ENCODE data around the gene RAP1A.
"Not testable (repeated sequence)": the region's sequence is repeated elsewhere in the genome, so short reads cannot be mapped to it uniquely, and the experiment has no call there.

RAP1A gene

DNA sequence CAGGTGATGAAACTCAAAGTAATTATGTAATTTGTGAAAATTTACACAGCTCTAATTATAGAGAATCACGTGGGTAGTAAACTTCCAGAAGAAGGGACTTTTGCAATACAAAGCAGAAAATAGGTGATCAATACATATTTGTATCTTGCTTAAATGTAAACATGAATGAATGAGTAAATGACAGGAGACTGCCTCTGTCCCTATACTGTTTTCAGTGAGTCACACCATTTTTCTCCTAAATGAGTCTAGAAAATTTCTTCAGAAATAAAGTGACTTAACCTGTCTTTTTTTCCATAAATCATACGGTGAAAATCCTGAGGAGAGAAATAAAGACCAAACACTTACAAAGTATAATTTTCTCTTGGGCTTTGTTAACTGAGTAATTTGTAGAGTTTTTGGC lies 11.9 kb downstream of the RAP1A start:
- DNase-seq: no peak

DNA sequence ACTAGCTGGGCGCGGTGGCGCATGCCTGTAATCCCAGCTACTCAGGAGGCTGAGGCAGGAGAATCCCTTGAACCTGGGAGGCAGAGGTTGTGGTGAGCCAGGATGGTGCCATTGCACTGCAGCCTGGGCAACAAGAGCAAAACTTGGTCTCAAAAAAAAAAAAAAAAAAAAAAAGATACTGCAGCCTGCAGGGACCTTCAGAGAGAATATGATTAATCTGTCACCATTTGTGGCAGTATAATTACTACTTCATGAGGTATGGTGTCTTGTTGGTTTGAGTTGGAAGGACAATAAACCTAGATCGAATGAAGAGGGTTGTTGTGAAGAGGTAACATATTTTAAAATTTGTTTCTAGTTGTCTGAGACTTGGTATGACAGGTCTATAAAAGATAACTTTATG lies 13.2 kb downstream of the RAP1A start:
- DNase-seq: not testable (repeated sequence)

DNA sequence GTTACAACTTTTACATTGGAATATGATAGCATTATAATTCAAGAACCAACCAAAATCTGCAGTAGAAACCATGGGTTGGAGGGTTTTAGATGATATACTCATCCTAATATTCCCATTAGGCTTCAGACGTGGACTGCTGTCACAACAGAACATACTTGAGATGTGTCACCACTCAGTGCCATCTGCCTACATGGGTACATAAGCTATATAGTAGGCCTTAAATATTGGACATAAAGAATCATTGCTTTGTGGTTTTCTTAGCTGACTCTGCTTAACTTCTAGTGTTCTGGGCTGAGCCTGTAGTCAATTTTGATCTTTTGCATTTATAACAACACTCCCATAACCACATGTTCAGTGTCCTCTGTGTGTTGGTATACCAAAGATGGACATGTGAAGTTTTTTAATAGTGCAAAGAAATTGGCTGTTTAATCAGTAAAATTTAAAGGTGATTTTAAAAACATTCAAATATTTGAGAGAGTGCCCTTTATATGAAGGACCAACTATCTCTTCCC lies 14.2 kb downstream of the RAP1A start:
- no peak for DNase-seq

DNA sequence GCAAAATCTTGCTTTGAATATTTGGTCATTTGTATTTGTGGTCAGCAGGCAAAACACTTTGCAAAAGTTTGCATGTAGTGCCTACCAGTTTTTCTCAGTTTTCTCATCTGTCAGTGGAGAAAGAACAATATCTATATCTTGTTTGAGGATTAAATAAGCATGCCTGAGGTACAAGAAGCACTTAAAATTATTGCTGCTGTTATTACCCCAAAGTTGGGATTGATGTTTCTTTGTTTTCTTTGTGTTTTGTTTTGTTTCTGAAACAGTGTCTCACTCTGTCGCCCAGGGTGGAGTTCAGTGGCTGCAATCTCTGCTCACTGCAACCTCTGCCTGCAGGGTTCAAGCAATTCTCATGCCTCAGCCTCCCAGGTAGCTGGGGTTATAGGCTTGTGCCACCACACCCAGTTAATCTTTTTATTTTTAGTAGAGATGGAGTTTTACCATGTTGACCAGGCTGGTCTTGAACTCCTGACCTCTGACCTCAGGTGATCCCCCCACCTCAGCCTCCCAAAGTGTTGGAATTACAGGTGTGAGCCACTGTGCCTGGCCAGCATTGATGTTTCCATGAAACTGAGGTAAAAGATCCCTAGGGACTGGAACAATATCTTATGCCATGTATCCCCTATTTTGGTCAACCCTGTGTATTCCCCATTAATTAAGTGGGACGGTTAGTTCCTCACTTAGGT lies 15.9 kb downstream of the RAP1A start:
- DNase-seq: no peak

DNA sequence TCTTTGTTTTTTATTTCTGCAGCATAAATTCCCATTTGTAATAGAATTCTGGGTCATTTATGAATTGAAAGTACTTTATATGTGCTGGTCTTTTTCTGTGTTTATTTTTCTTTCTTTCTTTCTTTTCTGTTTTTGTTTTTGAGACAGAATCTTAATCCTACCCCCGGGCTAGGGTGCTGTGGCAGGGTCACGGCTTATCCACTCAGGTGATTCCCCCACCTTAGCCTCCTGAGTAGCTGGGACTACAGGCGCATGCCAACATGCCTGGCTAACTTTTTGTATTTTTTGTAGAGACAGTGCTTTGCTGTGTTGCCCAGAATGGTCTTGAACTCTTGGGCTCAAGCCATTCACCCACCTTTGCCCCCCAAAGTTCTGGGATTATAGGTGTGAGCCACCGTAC lies 18.7 kb downstream of the RAP1A start:
- DNase-seq: no peak

DNA sequence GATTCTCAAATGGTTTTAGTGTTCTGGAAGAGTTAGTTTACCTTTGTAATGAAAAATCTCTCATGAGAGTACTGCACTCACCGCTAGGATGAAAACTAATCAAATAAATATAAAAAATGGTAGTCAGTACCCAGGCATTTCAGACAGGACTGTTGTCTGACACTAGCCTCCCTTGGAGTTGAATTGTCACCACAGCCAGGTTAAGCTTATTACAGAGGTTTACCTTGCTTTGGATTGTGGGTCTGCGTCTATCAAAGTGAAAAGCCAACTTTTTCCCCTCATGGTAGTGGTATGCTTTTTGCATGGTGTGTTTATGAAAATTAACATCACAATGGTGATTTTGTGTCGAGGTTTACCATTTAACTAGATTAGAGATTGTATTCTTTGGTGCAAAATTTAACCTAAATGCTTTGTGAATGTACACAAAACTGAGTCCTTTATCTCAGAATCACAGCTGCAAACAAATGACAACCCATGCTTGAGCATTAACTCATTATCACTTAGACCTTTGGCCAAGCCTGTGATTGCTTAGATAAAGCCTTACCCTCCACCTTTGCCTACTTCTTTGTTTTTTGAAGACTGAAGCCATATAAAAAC lies 20.1 kb downstream of the RAP1A start:
- no peak for DNase-seq

DNA sequence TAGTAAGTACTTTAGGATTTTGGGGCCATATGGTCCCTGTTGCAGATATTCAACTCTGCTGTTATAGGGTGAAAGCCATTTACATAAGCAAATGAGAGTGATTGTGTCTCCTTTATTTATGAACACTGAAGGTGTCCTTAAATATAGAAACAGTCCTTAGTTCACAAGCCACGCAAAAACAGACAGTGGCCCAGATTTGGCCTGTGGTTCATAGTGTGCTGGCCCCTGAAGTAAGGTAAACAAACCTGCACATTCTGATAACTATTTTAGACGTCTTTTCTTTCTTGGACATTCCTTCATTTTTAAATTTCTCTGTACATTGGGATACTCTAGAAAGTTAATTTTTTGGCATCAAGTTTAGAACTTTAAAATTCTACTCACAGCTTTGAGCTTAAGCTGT lies 23.5 kb downstream of the RAP1A start:
- DNase-seq: no peak

DNA sequence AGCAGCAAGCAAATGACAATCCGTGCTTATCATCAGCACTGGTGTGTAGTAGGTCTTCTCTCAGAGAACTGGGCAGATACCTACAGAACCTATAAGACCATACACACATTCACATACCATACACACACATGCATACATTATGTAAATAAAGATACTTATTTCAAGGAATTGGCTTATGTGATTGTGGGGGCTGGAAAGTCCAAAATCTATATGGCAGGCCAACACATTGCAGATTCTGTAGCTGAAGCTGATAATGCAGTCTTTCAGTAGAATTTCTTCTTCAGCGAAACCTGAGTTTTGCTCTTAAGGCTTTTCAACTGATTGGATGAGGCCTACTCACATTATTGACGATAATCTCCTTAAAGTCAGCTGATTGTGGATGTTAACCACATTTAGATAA lies 24.1 kb downstream of the RAP1A start:
- no peak for DNase-seq

DNA sequence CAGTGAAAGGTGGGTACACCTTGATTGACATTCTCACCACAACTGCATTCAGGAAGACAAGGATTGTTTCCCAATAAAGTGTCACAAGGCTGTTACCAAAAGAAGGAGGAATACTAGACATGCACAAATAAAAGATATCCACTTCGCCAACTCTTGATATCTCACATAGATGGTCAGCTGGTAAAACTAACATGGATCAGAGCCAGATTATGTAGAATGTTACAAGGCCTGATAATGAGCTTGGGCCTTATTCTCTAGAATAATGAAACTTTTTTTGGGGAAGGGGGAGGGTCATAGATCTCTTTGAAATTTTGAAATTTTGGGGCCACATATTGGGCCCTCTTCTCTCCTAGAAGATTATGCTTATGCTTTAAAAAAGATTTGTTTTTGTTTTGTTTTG lies 24.9 kb downstream of the RAP1A start:
- DNase-seq: no peak

DNA sequence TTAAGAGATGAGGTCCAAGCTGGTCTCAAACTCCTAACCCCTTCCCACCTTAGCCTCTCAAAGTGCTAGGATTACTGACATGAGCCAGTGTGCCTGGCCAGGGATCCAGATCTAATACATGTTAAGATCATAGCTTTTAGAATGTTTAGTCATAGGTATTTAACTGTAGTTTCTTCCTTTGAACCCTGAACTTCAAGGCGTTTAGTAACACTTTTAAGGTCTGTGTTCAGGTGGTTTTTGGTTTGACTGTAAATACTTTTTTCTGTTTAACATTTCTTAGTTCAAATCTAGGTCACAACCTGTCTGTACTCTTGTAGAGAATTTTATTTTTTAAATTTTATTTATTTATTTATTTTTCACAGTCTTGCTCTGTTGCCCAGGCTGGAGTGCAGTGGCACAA lies 28.1 kb downstream of the RAP1A start:
- no peak for DNase-seq

DNA sequence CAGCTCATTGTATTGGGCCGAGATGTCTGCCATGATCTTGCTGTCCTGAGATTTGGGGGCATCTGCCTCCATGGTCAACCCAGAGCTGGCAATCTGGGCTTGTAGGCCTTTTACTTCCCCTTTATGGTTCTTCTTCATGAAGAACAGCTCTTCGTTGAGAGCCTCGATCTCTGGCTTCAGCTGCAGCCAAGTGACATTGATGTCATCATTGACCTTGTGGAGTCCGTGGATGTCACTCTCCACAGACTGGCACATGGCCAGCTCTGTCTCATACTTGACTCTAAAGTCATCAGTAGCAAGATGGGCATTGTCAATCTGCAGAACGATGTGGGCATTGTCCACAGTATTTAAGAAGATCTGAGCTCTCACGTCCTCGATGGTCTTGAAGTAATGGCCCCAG lies 29.2 kb downstream of the RAP1A start:
- no peak for DNase-seq

DNA sequence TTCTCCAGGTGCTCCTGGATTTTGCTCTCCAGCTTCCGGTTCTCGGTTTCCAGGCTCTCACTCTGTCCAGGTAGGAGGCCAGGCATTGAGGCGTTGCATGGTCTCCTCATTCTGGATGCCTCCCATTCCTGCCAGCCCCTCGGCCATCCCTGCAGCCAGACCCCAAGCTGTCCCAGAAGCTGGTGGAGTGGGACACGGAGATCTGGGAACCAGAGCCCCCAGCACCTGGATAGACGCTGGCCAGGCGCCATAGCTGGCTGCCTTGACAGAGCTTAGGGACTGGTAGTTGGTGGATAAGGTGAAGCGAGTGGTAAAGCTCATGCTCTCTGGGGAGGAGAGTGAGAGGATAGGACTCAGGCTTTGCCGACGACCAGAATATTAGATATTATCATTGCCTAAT lies 29.6 kb downstream of the RAP1A start:
- DNase-seq: no peak

DNA sequence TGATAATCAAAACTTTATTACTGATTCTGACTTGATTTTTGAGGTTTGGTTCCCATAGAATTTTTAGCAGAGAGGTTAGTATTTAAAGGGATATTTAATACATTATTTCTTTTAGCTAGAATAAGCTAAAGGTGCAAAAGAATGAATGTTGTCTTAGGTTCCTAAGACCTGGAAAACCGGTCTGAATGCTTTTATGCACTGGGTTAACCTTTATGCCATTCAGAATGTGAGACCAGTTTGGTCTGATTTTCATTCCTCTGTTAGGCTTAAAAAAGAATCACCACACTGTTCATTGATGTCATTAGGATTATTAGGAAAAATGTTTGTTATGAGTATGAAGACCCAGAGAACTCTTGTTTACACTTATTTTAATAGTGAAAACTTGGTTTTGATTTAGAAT lies 30.1 kb downstream of the RAP1A start:
- no peak for DNase-seq

DNA sequence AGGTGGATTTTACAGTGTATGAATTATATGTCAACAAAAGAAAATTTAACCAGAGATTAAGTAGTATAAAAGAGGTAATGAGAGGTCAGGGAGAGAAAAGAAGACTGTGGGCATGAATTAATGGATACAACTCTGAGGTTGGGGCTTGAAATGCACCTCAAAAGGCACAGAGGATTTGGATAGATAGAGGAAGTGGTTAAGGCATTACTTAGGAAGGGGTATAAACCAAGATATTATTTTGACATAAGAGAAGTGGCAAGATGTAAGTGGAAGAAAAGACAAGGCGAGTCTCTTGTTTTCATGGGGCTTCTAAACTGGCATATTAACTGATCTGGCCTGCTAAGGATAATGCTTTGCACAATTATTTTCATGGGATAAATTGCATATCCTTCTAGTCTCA lies 34.1 kb downstream of the RAP1A start:
- DNase-seq: no peak

DNA sequence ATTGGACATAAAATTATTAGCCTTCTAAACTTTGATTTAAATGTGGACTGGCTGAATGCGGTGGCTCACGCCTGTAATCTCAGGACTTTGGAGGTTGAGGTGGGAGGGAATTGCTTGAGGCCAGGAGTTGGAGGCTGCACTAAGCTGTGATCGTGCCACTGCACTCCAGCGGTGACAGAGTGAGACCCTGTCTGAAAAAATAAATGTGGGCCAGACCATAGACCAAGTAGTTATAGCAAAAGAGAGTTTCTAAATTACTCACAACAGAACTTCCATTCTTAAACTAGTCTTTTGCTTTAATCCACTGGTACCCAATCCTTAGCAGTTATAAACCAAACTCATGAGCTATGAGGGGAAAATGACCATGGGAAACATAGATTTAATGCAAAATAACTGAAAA lies 35.2 kb downstream of the RAP1A start:
- no peak for DNase-seq

DNA sequence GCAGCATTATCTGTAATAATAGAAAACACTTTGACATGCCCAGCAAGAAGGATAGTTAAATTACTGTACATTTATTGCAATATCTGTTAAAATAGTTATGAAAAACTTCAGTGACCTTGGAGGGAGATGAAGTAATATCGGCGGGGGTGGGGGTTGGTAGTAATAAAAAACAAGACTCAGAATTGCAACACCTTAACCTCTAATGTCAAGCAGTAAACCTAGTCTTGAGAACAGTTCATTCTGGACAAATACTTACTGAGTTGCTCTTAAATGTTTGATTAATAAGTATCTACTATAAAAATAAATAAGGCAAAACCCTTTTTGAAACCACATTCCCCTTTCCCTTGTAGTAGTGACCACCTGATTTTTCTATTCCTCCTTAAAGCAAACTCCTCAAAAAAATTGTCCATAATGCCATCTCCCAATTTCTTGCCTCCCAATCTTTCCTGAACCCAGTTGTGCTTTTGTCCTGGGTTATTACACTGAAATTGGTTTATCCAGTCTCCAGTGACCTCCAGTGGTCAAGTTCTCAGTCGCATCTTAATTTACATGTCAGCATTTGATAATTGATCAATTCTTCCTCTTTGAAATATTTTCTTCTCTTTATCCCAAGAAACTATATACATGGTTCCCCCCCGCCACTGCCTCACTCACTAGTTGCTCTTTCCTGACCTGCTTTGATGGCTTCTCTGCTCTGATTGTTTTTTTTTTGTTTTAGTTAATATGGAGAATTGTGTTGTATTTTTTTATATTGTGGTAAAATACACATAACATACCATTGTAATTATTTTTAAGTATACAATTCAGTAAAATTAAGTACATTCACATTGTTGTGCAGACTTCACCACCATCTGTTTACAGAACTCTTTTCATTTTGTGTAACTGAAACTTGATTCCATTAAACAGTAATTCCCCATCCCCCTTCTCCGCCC lies 36.8 kb downstream of the RAP1A start:
- DNase-seq: peak; percentile 72

DNA sequence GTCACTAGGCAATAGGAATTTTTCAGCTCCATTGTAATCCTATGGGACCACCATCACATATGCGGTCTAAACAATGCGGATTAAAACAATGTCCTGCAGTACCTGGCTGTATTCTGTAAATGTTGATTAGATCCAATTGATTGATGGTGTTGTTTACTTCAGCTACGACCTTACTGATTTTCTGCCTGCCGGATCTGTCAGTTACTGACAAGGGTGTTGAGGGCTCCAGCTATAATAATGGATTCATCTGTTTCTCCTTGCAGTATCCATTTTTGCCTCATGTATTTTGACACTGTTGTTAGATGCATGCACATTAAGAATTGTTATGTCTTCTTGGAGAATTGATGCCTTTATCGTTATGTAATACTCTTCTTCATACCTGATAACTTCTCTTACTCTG lies 39.0 kb downstream of the RAP1A start:
- DNase-seq: no peak

DNA sequence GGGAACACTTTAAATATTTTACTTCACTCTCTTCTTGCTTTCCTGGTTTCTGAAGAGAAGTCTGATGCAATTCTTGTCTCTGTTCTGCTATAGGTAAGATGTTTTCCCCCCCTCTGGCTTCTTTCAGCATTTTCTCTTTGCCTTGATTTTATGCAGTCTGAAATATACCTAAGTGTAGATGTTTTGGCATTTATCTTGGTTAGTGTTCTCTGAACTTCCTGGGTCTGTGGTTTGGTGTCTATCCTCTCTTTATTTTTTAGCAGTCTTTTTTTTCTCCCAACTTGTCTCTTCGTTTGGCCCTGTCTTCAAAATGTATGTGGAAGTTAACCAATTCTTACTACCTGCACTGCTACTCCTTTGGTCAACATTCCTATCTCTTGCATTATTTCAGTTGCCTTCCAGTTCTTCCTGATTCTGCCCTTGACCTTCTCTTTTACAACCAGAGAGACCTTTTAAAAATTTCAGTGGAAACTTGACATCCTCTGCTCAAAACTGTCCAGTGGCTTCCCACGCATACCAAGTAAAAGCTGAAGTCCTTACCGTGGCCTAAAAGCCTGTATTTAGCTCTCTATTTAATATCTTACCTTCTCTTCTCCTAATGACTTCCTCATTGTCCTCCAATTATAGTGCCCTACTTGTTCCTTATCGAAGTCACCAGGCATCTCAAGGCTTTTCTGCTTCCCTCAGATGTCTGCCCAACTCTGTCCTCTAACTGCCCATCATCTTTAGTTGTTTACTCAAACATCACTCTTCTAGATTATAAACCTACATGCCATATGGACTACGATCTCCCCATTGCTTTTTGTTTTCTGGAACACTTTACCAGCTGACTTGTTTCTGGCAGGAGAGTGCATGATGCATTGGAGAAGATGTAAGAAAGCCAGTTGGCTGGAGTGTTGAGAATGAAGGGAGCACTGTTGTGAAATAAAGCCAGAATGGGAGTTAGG lies 40.9 kb downstream of the RAP1A start:
- DNase-seq: no peak

DNA sequence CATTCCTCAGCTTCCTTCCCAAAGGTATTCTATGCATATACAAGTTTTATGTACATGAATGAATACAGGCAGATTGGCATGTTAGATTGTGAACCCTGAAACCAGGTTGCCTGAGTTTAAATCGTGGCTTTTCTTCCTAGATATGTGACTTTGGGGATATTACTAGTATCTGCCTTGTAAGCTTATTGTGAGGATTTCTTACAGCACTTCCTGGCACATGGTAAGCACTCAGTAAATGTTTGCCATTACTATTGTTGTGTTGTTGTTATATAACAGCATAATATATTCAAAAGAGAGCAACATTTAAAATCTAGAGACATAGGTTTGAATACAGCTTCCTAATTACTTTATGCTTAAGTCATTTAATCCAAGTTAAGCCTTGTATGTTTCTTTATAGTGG lies 45.1 kb downstream of the RAP1A start:
- DNase-seq: no peak

DNA sequence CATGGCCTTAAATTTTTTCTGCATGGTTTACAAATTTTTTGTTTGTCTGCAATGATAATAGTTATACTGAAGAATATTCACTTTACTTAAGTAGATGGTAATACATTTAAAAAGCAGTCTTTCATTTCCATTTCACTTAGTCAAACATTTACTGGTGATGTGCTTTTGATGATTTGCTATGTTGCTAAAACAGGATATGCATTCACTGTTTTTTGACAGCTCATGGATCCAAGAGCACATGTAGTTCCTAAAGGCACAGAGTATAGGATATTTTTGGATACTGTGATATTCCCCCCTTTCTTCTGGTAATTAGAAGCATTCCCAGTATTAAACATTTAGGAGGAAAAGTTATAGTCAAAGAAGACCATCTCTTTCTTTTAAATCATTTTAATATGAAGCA lies 45.9 kb downstream of the RAP1A start:
- no peak for DNase-seq

DNA sequence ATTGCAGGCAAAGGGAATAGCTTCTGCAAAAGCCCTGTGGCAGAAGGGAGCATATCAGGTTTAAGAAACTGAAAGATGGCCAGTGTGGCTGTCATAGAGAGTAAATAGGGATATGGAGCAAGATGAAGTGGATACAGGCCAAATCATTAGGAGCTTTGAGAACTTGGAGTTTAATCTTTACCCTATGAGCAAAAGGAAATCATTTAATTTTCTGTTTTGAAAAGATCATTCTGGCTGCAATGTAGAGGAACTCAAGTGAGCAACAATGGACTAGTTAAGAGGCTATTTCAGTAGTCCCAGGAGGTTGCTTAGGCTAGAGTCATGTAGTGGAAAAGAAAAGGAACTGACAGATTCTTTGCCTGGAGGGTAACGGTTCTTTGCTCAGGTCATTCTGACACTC lies 47.2 kb downstream of the RAP1A start:
- DNase-seq: peak; percentile 64

DNA sequence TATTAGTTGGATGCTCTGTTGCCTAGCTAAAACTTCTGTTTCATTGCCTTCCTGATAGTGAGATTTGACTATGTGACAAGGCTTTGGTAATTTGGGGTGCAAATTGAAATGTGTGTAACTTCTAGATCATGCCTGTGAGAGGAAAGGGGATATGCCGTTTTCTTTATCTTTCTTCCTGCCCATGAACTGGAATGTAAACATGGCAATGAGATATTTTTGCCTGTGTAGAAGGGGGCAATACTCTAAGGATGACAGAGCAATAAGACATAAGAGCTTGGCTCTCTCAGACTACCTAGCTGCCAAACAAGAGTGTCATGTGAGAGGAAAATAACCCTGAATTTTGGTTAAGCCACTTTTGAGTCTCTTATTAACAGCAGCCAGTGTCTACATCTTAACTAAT lies 49.7 kb downstream of the RAP1A start:
- no peak for DNase-seq

DNA sequence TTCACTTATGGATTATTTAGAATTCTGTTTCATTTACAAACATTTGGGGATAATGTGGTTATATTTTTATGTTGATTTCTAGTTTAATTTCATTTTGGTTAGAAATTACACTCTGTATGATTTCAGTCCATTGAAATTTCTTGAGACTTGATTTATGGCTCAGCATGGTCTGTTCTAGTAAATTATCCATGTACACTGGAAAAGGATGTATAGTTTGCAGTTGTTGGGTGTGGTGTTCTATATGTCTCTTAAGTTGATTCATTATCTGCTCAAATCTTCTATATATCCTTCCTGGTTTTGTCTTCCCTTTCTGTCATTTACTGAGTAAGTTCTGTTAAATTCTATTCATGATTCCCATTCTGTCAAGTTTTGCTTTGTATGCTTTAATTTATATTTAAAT lies 52.3 kb downstream of the RAP1A start:
- DNase-seq: no peak
